ENCODE measurements around the gene C2CD3. TPM values are rescaled to one million over a fixed set of nuclear protein-coding genes. Genes with fewer than 3 reads are reported as not detected.

The C2CD3 gene
- total and polyA plus RNA-seq, 9 of the 15 experiments (the other 6 are each of a cell fraction or from before 2014, with no cell fraction given): 4.4 to 20.2 (median 15.4) TPM

DNA sequence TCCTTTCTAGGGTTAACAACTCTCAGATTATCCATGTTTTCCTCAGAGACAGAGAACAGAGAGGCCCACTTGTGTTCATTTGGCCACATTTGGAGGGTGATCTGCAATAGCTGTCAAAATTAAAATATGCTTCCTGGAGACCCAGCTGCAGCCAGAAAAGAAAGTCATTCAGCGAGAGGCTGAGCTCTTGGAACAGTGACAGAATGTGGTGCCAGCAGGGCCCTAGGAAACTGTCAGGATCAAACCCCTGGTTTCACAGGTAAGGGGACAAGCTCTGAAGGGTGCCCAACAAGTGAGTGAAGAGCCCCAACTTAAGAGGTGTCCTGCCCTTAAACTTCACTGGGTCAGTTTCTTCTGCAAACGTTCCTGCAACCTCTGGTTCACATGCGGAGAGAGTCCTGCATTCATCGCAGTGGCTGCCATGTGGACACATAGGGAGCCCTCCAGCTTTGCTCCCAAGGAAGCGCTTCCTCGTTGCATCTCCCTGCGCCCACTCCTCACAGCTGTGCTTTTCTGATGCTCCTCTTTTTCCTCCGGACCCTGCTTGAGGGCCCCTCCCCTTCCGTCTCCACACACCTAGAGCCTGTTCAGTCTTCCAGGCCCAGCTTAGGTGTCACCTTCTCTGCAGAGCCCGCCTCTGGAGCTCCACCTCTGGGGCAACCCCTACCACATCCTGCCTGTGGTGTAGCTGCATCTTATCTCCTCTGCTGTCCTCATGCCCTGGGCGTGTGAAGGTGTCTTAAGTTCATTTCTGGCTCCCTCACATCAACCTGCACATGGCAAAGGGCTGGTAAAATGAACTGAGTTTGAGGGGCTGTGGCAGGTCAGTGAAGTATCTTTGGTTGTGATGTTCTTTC is 165.8 kb downstream of the C2CD3 start:
- Histone ChIP-seq H3K9me1 (ENCODE audit: control insufficient read depth, insufficient read depth, low read length) (no peaks in the 10 kb centered on the region), H3K4me2 (ENCODE audit: insufficient read depth, low read length) (no peak overlapping the region), H3K4me1 (replicated peaks in 1 of 2; ENCODE audit: control insufficient read depth in 2 of 2, insufficient read depth in 2 of 2, low read length in 2 of 2) (peaks cover 32 to 45% of the 10 kb centered on the region in 2 experiments), H2AFZ (ENCODE audit: low read depth, low read length) (peak overlapping the region; percentile 44; the same call in 1 of the 2 replicates), H3K9me3 (replicated peaks; ENCODE audit: control insufficient read depth, insufficient read depth, low read depth, low read length) (no peaks in the 10 kb centered on the region), H3K27ac (ENCODE audit: extremely low read depth, low read depth, low read length) (no peak overlapping the region), H4K20me1 (replicated peaks; ENCODE audit: control insufficient read depth, insufficient read depth, low read length) (no peaks in the 10 kb centered on the region), H3K36me3 (ENCODE audit: control insufficient read depth, insufficient read depth, low read length) (no peaks in the 10 kb centered on the region), H3K4me3 (no peak overlapping the region), H3K9ac (ENCODE audit: insufficient read depth in 1 of 2, low read depth in 2 of 2, low read length in 2 of 2) (peak overlapping the region in 1 of 2 experiments; percentile 67; a peak in 2 of 4 replicates), H3K79me2 (ENCODE audit: control insufficient read depth, insufficient read depth, low read length) (no peaks in the 10 kb centered on the region), H3K27me3 (ENCODE audit: control insufficient read depth in 2 of 2, insufficient read depth in 2 of 2, low read length in 2 of 2) (no peaks in the 10 kb centered on the region)
- in situ Hi-C loops (cut with MboI) (no loop called here), intact Hi-C loops (cut with micrococcal nuclease) (no loop called here)
- ChIA-PET POLR2A (interaction anchor here (0.8 to 1.4 kb wide), 2 partner anchors 21 to 206 kb away, joined by 4 to 7 read pairs; partner anchors contain the start of gene UCP2), CTCF (ENCODE audit: low intra/inter-chr PET ratio) (no interaction called here)
- DNase-seq (ENCODE audit: extremely low read depth in 1 of 4, low spot score in 3 of 4): peak; percentile 45 to 57 (median 52)
- 49% methylated on average over 9 of the region's 11 CpGs for WGBS (ENCODE audit: insufficient coverage, low coverage, missing lambda C conversion rate)
- no TSS peak for BruUV-seq (replicated peaks)
- ATAC-seq: peak; percentile 40
- peak; percentile 60 for FAIRE-seq
- peak; percentile 34 for TF ChIP-seq MEIS2 (IDR thresholded peaks at IDR 0.05; ENCODE audit: partially characterized antibody)
- TF ChIP-seq E2F6 (IDR thresholded peaks at IDR 0.05; ENCODE audit: borderline replicate concordance in 1 of 2, extremely low read depth in 1 of 2, insufficient read depth in 1 of 2, insufficient read length in 1 of 2, low read depth in 1 of 2, low read length in 1 of 2, poor library complexity in 1 of 2, severe bottlenecking in 1 of 2): peak in 1 of 2 experiments; percentile 52
- TF ChIP-seq PBX2 (CRISPR knock-in tag; IDR thresholded peaks at IDR 0.05; ENCODE audit: low read depth): no peak
- peak; percentile 51 for TF ChIP-seq PBX2 (tag; conservative IDR thresholded peaks at IDR 0.05; ENCODE audit: low read depth)
- TF ChIP-seq, protein P1, sequence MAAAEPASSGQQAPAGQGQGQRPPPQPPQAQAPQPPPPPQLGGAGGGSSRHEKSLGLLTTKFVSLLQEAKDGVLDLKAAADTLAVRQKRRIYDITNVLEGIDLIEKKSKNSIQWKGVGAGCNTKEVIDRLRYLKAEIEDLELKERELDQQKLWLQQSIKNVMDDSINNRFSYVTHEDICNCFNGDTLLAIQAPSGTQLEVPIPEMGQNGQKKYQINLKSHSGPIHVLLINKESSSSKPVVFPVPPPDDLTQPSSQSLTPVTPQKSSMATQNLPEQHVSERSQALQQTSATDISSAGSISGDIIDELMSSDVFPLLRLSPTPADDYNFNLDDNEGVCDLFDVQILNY (CRISPR knock-in tag; IDR thresholded peaks at IDR 0.05): no peak
